Smooth muscle cell of the coronary artery (primary cell): Measurements from ENCODE around the gene TGIF2. TPM values are rescaled to one million over a fixed set of nuclear protein-coding genes. Genes with fewer than 3 reads are reported as not detected.

Experiments used
- total RNA-seq: library from RNA; depleted of rRNA; stranded (reverse); fragments of >200 nt; gene quantifications from 2 replicates; pipeline ENCODE4 v1.2.3, GENCODE V29; 2014; ENCODE audit warnings: low replicate concordance

TGIF2 gene
- 1.8 and 12.1 TPM in 2 replicates for total RNA-seq

DNA sequence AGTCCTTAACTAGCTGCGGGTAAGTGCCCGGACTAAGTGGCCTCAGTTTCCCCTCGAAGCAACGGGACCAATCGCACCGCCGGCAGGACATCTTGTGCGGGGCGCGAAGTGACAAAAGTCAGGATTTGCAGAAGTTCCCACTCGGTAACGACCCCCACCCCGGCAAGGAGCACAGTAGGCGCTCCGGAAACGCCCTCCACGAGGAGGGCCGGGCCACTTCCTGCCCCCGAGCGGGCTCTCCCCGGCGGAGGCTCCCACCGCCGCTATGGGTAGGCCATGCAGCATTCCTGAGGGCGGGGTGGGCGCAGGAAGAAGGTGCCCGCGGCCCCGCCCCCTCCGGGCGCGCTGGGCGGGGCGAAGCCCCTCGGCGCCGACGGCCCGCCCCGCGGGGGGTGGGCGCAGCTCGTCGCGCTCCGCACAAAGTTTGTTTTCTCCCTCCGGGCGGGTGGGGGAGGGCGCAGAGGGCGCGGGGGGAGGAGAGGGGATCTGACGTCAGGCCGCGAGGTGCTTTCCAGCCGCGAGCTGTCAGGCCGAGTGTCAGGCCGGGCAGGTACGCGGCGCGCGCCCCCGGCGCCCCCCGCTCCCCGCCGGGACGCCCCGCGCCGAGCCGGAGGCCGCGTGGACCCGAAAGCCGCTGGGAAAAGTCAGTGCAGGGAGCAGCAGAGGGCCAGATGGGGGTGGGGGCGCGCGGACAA lies at the start of gene TGIF2:
TGIF2 (plus strand) TSS at position 495 of the 695 bp plus-strand sequence. CDS start 5,178 bp downstream, outside the sequence.

GRCh38 chr20:36541227-36541767 lies 32.1 kb upstream of the TGIF2 start, which contains the start of gene MYL9:
Gene MYL9 (plus strand): TSS chr20:36541519. CDS start chr20:36544885, 3,366 bp downstream.

GRCh38 chr20:36605399-36606157 lies 32.2 kb downstream of the TGIF2 start, which contains the start of gene RAB5IF:
Gene RAB5IF (plus strand): TSS chr20:36605779. CDS start chr20:36605952, 173 bp downstream.

Other genes with a start within 250 kb of the TGIF2 start
- gene MYL9, start 32.1 kb upstream of the TGIF2 start, total RNA-seq: 5.6 and 13.4 TPM in 2 replicates
- 27.5 and 50.7 TPM in 2 replicates for gene RAB5IF, start 32.2 kb downstream of the TGIF2 start, total RNA-seq
- not detected in 2 replicates for gene SLA2, start 72.6 kb downstream of the TGIF2 start, total RNA-seq
- 16.5 and 17.7 TPM in 2 replicates for gene NDRG3, start 172.5 kb downstream of the TGIF2 start, total RNA-seq
- gene DSN1, start 200.2 kb downstream of the TGIF2 start, total RNA-seq: 5.9 and 9.5 TPM in 2 replicates